DMS53 treated with DMSO at 0.1 percent for 48 hours (cell line): Measurements from ENCODE around the gene RPL31.

Experiments
- DNase-seq: peaks from one replicate; lab custom pipeline; 2025; ENCODE audit not compliant: unreplicated experiment; lab: John Stamatoyannopoulos, UW

RPL31 gene

GRCh38 chr2:100974712-100975520 is 27.2 kb upstream of the RPL31 start:
- DNase-seq: no peak

GRCh38 chr2:100975521-100975785 is 26.6 kb upstream of the RPL31 start:
- no peak for DNase-seq

GRCh38 chr2:100976061-100976460 is 26.0 kb upstream of the RPL31 start:
- DNase-seq: no peak

- DNase-seq: peak; percentile 94
These were observed 25.3 kb upstream of the RPL31 start for GRCh38 chr2:100976645-100977391.

GRCh38 chr2:100977511-100977910 is 24.6 kb upstream of the RPL31 start:
- DNase-seq: no peak

GRCh38 chr2:100978582-100979191 is 23.4 kb upstream of the RPL31 start:
- DNase-seq: no peak

- DNase-seq: no peak
These were observed 22.0 kb upstream of the RPL31 start for GRCh38 chr2:100980046-100980445.

GRCh38 chr2:100981011-100981410 is 21.1 kb upstream of the RPL31 start:
- DNase-seq: no peak

- DNase-seq: no peak
These were observed 19.6 kb upstream of the RPL31 start for GRCh38 chr2:100982431-100982861.

GRCh38 chr2:100983201-100983600 is 18.9 kb upstream of the RPL31 start:
- no peak for DNase-seq

- no peak for DNase-seq
These were observed 18.3 kb upstream of the RPL31 start for GRCh38 chr2:100983684-100984310.

GRCh38 chr2:100984892-100985307 is 17.2 kb upstream of the RPL31 start:
- DNase-seq: peak; percentile 84

- DNase-seq: no peak
These were observed 15.9 kb upstream of the RPL31 start for GRCh38 chr2:100986157-100986556.

- no peak for DNase-seq
These were observed 14.6 kb upstream of the RPL31 start for GRCh38 chr2:100987536-100987935.

GRCh38 chr2:100987974-100988373 is 14.1 kb upstream of the RPL31 start:
- no peak for DNase-seq

- DNase-seq: no peak
These were observed 13.3 kb upstream of the RPL31 start for GRCh38 chr2:100988630-100989417.

- DNase-seq: no peak
These were observed 12.4 kb upstream of the RPL31 start for GRCh38 chr2:100989666-100990065.

GRCh38 chr2:100990166-100990565 is 11.9 kb upstream of the RPL31 start:
- no peak for DNase-seq

GRCh38 chr2:100990650-100991403 is 11.3 kb upstream of the RPL31 start:
- DNase-seq: no peak

- no peak for DNase-seq
These were observed 10.7 kb upstream of the RPL31 start for GRCh38 chr2:100991404-100991773.
